OCI-LY1 (cell line): ENCODE results near the gene MAST4.

ENCODE experiments used
- EZH2 ChIP-seq: fragments of 200-600 bp; sonication (generic), shearing (Covaris generic); IDR thresholded peaks from 2 replicates; pipeline ENCODE4 v1.8.0; 2017; ENCODE audit warnings: borderline replicate concordance, mixed run types, mild to moderate bottlenecking, antibody characterized with exemption, low read length, moderate library complexity, mixed read lengths
- TF ChIP-seq, protein P1 (sequence below): fragments of 200-600 bp; sonication (generic), shearing (Covaris generic); IDR thresholded peaks from 2 replicates; pipeline ENCODE4 v1.5.1; 2017; ENCODE audit warnings: mild to moderate bottlenecking, antibody characterized with exemption, low read length, moderate library complexity, mixed read lengths

- TF ChIP-seq, protein P1, sequence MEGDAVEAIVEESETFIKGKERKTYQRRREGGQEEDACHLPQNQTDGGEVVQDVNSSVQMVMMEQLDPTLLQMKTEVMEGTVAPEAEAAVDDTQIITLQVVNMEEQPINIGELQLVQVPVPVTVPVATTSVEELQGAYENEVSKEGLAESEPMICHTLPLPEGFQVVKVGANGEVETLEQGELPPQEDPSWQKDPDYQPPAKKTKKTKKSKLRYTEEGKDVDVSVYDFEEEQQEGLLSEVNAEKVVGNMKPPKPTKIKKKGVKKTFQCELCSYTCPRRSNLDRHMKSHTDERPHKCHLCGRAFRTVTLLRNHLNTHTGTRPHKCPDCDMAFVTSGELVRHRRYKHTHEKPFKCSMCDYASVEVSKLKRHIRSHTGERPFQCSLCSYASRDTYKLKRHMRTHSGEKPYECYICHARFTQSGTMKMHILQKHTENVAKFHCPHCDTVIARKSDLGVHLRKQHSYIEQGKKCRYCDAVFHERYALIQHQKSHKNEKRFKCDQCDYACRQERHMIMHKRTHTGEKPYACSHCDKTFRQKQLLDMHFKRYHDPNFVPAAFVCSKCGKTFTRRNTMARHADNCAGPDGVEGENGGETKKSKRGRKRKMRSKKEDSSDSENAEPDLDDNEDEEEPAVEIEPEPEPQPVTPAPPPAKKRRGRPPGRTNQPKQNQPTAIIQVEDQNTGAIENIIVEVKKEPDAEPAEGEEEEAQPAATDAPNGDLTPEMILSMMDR, result no peak
- no peak for TF ChIP-seq EZH2
These were observed 416.0 kb downstream of the MAST4 start for GRCh38 chr5:67012171-67012570.
